Mesenchymal stem cell (in vitro differentiated cells and primary cell): ENCODE data around the gene PLEKHG2.

Source experiments
- DNase-seq: peaks from one replicate; pipeline ENCODE4 v3.0.0-alpha.2; 2013
- H2AFZ ChIP-seq: one replicate; pipeline ENCODE4 v1.6.1; 2013; ENCODE audit warnings: low read depth, mild to moderate bottlenecking, control low read depth, inconsistent platforms, low read length, moderate library complexity
- H2AK5ac ChIP-seq: 2 replicates; pipeline ENCODE4 v1.6.1; 2013; ENCODE audit warnings: low read length, moderate library complexity, mild to moderate bottlenecking, inconsistent platforms; ENCODE audit not compliant: severe bottlenecking
- H2BK120ac ChIP-seq: one replicate; pipeline ENCODE4 v1.6.1; 2013; ENCODE audit warnings: low read depth, mild to moderate bottlenecking, inconsistent platforms, low read length, moderate library complexity
- H2BK12ac ChIP-seq, 2 experiments: one replicate each; pipeline ENCODE4 v1.6.1; 2013; ENCODE audit warnings: inconsistent platforms in 2 of 2, low read length in 2 of 2, mild to moderate bottlenecking in 2 of 2, moderate library complexity in 2 of 2, control low read depth in 1 of 2
- H2BK15ac ChIP-seq: one replicate; pipeline ENCODE4 v1.6.1; 2013; ENCODE audit warnings: mild to moderate bottlenecking, low read depth, inconsistent platforms; ENCODE audit not compliant: poor library complexity, severe bottlenecking
- H2BK5ac ChIP-seq: 2 replicates; pipeline ENCODE4 v1.6.1; 2013; ENCODE audit warnings: low read depth, mild to moderate bottlenecking, low read length, control low read depth, inconsistent platforms; ENCODE audit not compliant: poor library complexity, severe bottlenecking
- H3K14ac ChIP-seq, 2 experiments: one replicate each; pipeline ENCODE4 v1.6.1; 2013; ENCODE audit warnings: inconsistent platforms in 2 of 2, low read length in 2 of 2, control low read depth in 1 of 2, mild to moderate bottlenecking in 1 of 2, moderate library complexity in 1 of 2
- H3K18ac ChIP-seq, 2 experiments: one replicate each; pipeline ENCODE4 v1.6.1; 2013; ENCODE audit warnings: inconsistent platforms in 2 of 2, low read length in 2 of 2, control low read depth in 1 of 2, low read depth in 1 of 2, mild to moderate bottlenecking in 1 of 2
- H3K23ac ChIP-seq, 2 experiments: one replicate each; pipeline ENCODE4 v1.6.1; 2013; ENCODE audit warnings: inconsistent platforms in 2 of 2, low read length in 2 of 2, mild to moderate bottlenecking in 2 of 2, moderate library complexity in 2 of 2, control low read depth in 1 of 2
- H3K27ac ChIP-seq: 2 replicates; pipeline ENCODE4 v1.5.1; 2013; ENCODE audit warnings: mild to moderate bottlenecking, moderate library complexity, low read length, control low read depth, inconsistent platforms; ENCODE audit not compliant: poor library complexity, severe bottlenecking
- H3K27me3 ChIP-seq, 2 experiments: 2 replicates each; pipeline versions ENCODE4 v1.6.1 to v1.7.0; 2013; ENCODE audit warnings: low read length in 2 of 2, mild to moderate bottlenecking in 2 of 2, moderate library complexity in 2 of 2, control low read depth in 1 of 2, inconsistent platforms in 1 of 2; ENCODE audit not compliant: control insufficient read depth in 1 of 2, insufficient read depth in 1 of 2
- H3K36me3 ChIP-seq, 2 experiments: 2 replicates each; pipeline versions ENCODE4 v1.6.1 to v1.7.0; 2013; ENCODE audit warnings: low read length in 2 of 2, control low read depth in 1 of 2, inconsistent platforms in 1 of 2, low read depth in 1 of 2, mild to moderate bottlenecking in 1 of 2; ENCODE audit not compliant: insufficient read depth in 2 of 2, control insufficient read depth in 1 of 2
- H3K4ac ChIP-seq, 2 experiments: one replicate each; pipeline ENCODE4 v1.6.1; 2013; ENCODE audit warnings: inconsistent platforms in 2 of 2, low read length in 2 of 2, mild to moderate bottlenecking in 2 of 2, moderate library complexity in 2 of 2, control low read depth in 1 of 2, low read depth in 1 of 2
- H3K4me1 ChIP-seq: 2 replicates; pipeline ENCODE4 v1.6.1; 2013; ENCODE audit warnings: low read depth, low read length, control low read depth; ENCODE audit not compliant: control insufficient read depth, insufficient read depth
- H3K4me2 ChIP-seq: 2 replicates; pipeline ENCODE4 v1.6.1; 2013; ENCODE audit warnings: low read length, mild to moderate bottlenecking, inconsistent platforms; ENCODE audit not compliant: poor library complexity, severe bottlenecking
- H3K4me3 ChIP-seq, 2 experiments: 2 replicates each; pipeline versions ENCODE4 v1.5.1 to v1.7.0; 2013; ENCODE audit warnings: low read length in 2 of 2, mild to moderate bottlenecking in 2 of 2, control low read depth in 1 of 2, low read depth in 1 of 2; ENCODE audit not compliant: insufficient read depth in 1 of 2
- H3K79me1 ChIP-seq: replicated peaks from 2 replicates; pipeline ENCODE4 v1.6.1; 2013; ENCODE audit warnings: mild to moderate bottlenecking, control low read depth, low read length, inconsistent platforms; ENCODE audit not compliant: poor library complexity, severe bottlenecking
- H3K9ac ChIP-seq: 2 replicates; pipeline ENCODE4 v1.7.0; 2013; ENCODE audit warnings: mild to moderate bottlenecking, low read length, moderate library complexity
- H3K9me3 ChIP-seq: 2 replicates; pipeline ENCODE4 v1.7.0; 2013; ENCODE audit warnings: mild to moderate bottlenecking, low read length; ENCODE audit not compliant: control insufficient read depth
- H4K8ac ChIP-seq: one replicate; pipeline ENCODE4 v1.6.1; 2013; ENCODE audit warnings: inconsistent platforms, mild to moderate bottlenecking, low read length, moderate library complexity
- H4K91ac ChIP-seq: one replicate; pipeline ENCODE4 v1.6.1; 2013; ENCODE audit warnings: mild to moderate bottlenecking, low read length, inconsistent platforms
- WGBS: methylation state at CpG from one replicate; pipeline ENCODE4 v1.1.7; 2013; ENCODE audit warnings: mixed read lengths; 5-methylcytosine and 5-hydroxymethylcytosine counted together

Gene PLEKHG2

DNA sequence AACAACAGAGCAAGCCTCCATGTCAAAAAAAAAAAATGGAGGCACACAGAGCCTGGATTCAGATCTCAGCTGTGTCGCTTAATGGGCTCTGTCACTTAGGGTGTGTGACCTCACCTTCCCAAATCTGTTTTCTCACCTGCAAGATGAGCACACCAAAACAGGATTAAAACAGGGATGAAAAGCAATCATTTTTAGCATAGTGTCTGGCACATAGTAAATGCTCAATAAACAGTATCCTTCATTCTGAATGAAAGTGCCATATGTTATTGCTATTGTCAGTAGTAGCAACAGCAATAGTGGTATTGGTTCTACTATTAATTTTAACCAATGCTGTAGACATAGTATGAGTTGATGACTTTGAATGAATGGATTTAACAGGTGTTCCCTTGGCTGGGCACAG, 46.9 kb upstream of the PLEKHG2 start:
- Histone ChIP-seq H2AK5ac (no peak overlapping the region), H3K9me3 (no peaks in the 10 kb centered on the region), H3K36me3 (peaks cover 35 to 61% of the 10 kb centered on the region in 2 experiments), H4K8ac (no peak overlapping the region), H3K79me1 (peaks cover 43% of the 10 kb centered on the region), H2BK120ac (no peak overlapping the region), H2BK12ac (no peak overlapping the region), H2BK15ac (no peak overlapping the region), H3K4me1 (peaks cover 19% of the 10 kb centered on the region), H3K18ac (no peak overlapping the region), H3K4me3 (no peak overlapping the region), H3K14ac (no peak overlapping the region), H2AFZ (no peak overlapping the region), H4K91ac (no peak overlapping the region), H3K23ac (no peak overlapping the region), H3K9ac (no peak overlapping the region), H3K27me3 (no peaks in the 10 kb centered on the region), H3K27ac (no peak overlapping the region), H3K4me2 (no peak overlapping the region), H3K4ac (no peak overlapping the region), H2BK5ac (no peak overlapping the region)
- no peak for DNase-seq
- 100% methylated on average over 1 of the region's 1 CpG for WGBS

- Histone ChIP-seq H3K4me2 (no peak overlapping the region), H2AFZ (no peak overlapping the region)
- WGBS, result 92% methylated on average over 2 of the region's 2 CpGs
Observed at GRCh38 chr19:39369200-39369599, 43.3 kb upstream of the PLEKHG2 start.

DNA sequence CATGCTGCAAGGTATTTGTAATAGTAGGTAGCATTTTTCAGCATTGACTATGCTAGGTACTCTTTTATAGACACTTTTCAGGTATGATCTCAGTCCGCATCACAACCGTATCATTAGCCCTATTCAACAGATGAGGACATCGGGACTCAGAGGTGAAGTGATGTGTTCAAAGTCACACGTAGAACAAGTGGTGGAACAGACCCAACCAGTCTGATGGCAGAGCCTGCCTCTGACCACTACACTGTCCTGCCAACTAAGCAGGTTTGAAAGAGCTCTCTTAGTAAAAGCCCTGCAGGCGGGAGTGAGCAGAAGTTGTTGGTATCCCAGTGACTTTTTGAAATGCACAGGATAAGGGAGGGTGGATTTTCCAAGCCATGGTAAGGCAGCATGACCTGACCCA, 41.7 kb upstream of the PLEKHG2 start:
- Histone ChIP-seq H3K4me3 (no peak overlapping the region), H3K4ac (no peak overlapping the region), H3K4me2 (no peak overlapping the region), H3K23ac (no peak overlapping the region), H3K27me3 (no peaks in the 10 kb centered on the region), H4K91ac (no peak overlapping the region), H2BK15ac (no peak overlapping the region), H3K18ac (no peak overlapping the region), H3K27ac (no peak overlapping the region), H2BK5ac (no peak overlapping the region), H3K36me3 (peaks cover 50 to 77% of the 10 kb centered on the region in 2 experiments), H3K9me3 (no peaks in the 10 kb centered on the region), H3K9ac (peak overlapping the region; percentile 6), H2BK120ac (no peak overlapping the region), H4K8ac (no peak overlapping the region), H2AK5ac (no peak overlapping the region), H3K79me1 (peaks cover 57% of the 10 kb centered on the region), H2BK12ac (no peak overlapping the region), H3K4me1 (peaks cover 3% of the 10 kb centered on the region), H2AFZ (no peak overlapping the region), H3K14ac (no peak overlapping the region)
- no peak for DNase-seq
- 96% methylated on average over 5 of the region's 5 CpGs for WGBS

More at GRCh38 chr19:39369200-39369599, 43.3 kb upstream of the PLEKHG2 start:
- no peaks in the 10 kb centered on the region for H3K27me3 ChIP-seq
- H3K36me3 ChIP-seq, result peaks cover 42 to 75% of the 10 kb centered on the region in 2 experiments
- H3K18ac ChIP-seq, result no peak overlapping the region
- H2BK5ac ChIP-seq, result no peak overlapping the region
- peaks cover 54% of the 10 kb centered on the region for H3K79me1 ChIP-seq
- H3K14ac ChIP-seq, result no peak overlapping the region
- no peak overlapping the region for H2BK120ac ChIP-seq
- no peak overlapping the region for H4K91ac ChIP-seq
- H3K23ac ChIP-seq, result no peak overlapping the region
- no peak overlapping the region for H3K9ac ChIP-seq
- no peak overlapping the region for H2AK5ac ChIP-seq
- DNase-seq, result no peak
- H4K8ac ChIP-seq, result no peak overlapping the region
- H3K4me3 ChIP-seq, result no peak overlapping the region
- peaks cover 3% of the 10 kb centered on the region for H3K4me1 ChIP-seq
- no peak overlapping the region for H2BK12ac ChIP-seq
- H3K27ac ChIP-seq, result no peak overlapping the region
- no peak overlapping the region for H2BK15ac ChIP-seq
- no peak overlapping the region for H3K4ac ChIP-seq
- no peaks in the 10 kb centered on the region for H3K9me3 ChIP-seq

DNA sequence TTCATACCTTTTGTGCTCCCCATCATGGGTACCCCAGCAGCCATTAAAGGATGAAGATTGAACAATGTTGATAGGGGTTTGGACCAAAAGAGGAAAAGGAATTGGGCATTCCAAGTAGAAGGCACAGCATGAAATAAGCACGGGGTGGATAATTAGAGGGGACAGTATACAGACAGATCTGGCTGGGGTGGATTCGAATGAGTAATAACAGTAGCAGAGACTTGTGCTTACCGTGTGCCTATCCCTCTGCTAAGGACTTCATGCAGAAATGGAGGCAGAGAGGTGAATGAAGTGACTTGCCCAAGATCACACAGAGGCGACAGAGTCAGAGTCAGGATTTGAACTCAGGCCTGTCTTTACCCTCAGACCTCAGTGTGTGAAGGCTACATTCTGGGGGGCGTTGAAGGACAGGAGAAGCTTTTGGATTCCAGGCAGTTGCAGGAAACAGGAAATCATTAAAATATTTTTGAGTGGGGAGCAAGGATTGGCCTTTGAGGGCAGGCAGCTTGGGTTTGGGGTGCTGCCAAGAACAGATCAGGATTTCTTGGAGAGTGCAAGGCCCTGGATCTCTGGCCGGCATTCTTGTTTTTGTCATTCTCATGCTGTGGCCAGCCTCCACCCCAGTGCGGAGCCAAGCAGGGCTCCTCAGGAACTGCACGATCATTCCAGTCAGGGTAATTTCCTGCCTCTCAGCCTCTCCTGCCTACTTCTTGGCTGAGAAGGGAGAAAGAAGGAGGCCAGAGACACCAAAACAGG, 40.2 kb upstream of the PLEKHG2 start:
- no peak overlapping the region for H3K23ac ChIP-seq
- no peak overlapping the region for H2BK5ac ChIP-seq
- H3K9me3 ChIP-seq, result no peaks in the 10 kb centered on the region
- peaks cover 59 to 77% of the 10 kb centered on the region in 2 experiments for H3K36me3 ChIP-seq
- no peak overlapping the region for H2AK5ac ChIP-seq
- H3K27me3 ChIP-seq, result no peaks in the 10 kb centered on the region
- peak overlapping the region in 1 of 2 experiments; percentile 76 for H3K4ac ChIP-seq
- WGBS, result 64% methylated on average over 7 of the region's 8 CpGs
- H2BK120ac ChIP-seq, result no peak overlapping the region
- peak overlapping the region; percentile 70 for H4K91ac ChIP-seq
- H3K4me2 ChIP-seq, result no peak overlapping the region
- H2BK15ac ChIP-seq, result no peak overlapping the region
- H4K8ac ChIP-seq, result peak overlapping the region; percentile 27
- H3K4me1 ChIP-seq, result peaks cover 3% of the 10 kb centered on the region
- peak; percentile 72 for DNase-seq
- H3K14ac ChIP-seq, result no peak overlapping the region
- H3K9ac ChIP-seq, result peak overlapping the region; percentile 89
- no peak overlapping the region for H3K18ac ChIP-seq
- H2AFZ ChIP-seq, result no peak overlapping the region
- no peak overlapping the region for H3K27ac ChIP-seq
- no peak overlapping the region for H2BK12ac ChIP-seq
- peaks cover 52% of the 10 kb centered on the region for H3K79me1 ChIP-seq
- no peak overlapping the region for H3K4me3 ChIP-seq
